ENCODE results near the gene SMARCC2. TPM values are rescaled to one million over a fixed set of nuclear protein-coding genes. Genes with fewer than 3 reads are reported as not detected.
"Not testable (repeated sequence)": the region's sequence is repeated elsewhere in the genome, so short reads cannot be mapped to it uniquely, and the experiment has no call there.

SMARCC2 gene
- total RNA-seq, 1 donor from 2014 or later = 80.0 TPM

DNA sequence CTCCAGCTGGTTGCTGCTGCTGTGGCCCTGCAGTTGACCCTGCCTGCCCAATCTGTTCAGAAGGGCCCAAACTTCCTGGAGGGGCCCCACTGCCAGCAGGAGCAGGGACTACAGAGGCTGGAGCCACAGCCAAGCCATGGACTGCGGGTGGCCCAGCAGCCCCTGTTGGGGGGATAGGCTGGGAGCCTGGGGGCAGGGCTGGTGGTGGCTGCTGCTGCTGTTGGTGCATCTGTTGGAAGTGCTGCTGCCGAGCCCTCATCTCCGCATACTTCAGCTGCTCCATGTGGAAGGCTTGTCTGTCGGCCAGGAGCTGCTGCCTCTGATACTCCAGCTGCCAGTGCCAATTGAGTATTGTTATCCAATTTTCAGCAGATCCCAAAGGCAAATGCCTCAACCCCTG lies 23.9 kb downstream of the SMARCC2 start:
- peak; percentile 82 for DNase-seq (ENCODE audit: low read depth)

DNA sequence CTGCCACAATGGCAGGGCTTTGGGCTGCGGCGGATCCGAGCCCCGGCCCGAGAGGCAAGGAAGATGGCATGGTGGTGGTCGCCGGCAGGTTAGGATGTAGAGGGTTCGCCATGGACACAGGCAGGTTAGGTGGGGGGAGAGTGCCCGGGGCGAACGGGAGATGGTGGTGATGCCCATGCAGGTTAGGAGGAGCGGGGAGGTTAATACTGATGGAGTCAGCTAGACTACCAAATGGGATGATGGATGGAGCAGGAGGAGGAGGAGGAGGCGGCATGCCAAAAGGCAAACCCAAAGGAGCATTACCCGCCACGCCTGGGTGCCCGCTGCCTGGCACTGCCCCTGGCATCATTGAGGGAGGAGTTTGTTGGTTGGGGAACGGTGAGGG lies 24.9 kb downstream of the SMARCC2 start:
- peak; percentile 18 for DNase-seq (ENCODE audit: low read depth)

DNA sequence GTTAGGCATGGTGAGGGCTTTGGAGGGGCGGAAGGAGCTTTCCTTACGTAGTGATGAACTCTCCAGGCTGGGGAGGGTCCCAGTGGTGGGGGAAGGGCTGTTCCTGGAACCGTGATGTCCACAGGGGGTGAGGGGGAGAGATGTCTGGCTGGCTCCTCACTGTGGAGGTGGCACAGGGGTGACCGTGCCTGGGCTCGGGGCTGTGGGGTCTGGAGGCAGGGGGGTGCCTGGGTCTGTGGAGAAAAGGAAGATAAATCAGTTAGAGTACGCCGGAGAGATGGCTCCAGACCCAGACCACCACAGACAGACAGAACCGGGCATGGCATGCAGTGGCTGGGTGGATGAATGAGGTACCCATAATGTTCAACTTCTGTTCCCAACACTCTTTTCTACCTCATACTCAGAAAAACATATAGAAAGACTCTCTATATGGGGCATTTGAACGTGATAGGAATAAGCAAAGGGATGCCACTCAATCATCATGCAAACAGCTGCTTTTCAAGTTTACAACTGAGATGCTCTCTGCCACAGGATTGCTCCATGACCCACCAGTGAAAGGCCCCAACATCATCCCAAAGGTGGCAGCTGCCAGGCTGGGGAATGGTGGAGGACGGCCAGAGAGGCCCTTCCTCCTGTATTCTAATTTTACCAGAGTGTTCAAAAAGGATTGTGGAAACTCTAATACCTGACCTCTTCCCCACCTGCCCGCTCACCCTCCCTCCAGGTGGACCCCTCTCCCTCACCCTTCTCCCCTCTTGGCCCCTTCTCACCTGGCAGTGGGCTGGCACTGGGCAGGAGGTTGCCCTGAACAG lies 25.5 kb downstream of the SMARCC2 start:
- peak; percentile 60 for DNase-seq (ENCODE audit: low read depth)

DNA sequence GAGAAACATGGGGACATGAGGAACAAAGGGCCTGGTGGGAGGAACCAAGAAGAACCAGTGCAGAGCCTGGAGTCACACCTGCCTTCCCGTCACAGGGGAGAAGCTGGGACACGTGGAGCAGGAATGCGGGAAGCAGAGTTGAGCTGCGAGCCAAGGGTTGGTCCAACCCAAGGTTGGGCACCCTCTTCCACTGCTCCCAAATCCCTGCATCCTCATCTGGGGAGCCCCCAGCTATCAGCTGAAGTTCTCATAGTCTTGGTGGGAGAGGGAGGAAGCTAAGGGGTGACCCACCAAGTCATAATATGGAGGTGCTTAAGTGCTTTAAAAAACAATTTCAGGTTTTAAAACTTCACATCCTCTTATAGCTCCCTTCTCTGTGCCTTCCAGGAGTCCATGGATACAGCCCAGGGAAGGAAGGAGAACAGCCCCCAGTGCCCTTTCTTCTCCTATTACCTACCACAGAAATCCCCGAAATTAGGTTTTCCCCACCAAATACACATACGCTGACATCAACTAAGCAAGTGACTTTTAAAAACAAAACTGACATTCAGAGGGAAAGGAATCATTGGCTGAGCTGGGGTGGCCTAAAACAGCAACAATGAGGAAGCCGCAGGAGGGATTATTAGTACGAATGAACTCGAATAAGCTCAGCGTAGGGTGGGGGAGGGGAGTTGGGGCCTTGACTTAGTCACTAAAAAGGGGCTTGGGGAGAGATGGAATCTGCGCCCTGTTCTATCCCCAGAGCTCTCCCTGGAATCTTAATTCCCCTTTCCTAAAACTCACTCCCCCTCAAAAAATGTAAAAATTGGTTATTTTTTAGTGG lies 26.6 kb downstream of the SMARCC2 start:
- no peak for DNase-seq (ENCODE audit: low read depth)

DNA sequence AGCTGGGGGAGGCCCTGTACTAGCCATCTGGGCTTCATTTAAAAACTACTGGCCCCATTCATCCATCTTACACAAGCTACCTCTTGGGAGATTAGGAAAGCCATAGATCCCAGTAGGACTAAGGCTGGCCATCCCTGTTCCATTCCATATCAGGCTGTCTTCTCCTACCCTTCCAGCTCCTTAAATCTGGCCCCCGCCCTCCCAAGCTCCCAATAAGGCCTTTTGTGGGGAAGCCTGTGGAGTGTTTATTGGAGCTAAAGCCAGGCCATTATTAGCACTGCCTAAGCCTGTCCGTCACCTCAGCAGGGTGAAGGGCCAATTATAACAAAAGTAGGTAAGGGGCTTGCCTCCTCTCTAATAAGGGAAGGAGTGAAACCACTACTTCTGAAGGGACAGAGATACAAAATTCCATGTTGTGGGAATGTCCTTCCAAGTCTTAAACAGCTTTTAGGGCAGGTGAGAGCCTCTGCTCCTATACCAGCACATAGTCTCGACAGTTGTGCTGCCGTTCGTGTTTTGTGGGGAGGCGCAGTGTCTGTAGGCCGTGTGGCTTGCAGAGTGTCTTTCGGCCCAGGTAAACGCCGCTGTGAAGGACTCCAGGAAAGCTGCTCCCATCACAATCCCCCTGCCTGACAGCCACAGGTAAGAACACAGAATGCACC lies 27.5 kb downstream of the SMARCC2 start:
- peak; percentile 40 for DNase-seq (ENCODE audit: low read depth)

DNA sequence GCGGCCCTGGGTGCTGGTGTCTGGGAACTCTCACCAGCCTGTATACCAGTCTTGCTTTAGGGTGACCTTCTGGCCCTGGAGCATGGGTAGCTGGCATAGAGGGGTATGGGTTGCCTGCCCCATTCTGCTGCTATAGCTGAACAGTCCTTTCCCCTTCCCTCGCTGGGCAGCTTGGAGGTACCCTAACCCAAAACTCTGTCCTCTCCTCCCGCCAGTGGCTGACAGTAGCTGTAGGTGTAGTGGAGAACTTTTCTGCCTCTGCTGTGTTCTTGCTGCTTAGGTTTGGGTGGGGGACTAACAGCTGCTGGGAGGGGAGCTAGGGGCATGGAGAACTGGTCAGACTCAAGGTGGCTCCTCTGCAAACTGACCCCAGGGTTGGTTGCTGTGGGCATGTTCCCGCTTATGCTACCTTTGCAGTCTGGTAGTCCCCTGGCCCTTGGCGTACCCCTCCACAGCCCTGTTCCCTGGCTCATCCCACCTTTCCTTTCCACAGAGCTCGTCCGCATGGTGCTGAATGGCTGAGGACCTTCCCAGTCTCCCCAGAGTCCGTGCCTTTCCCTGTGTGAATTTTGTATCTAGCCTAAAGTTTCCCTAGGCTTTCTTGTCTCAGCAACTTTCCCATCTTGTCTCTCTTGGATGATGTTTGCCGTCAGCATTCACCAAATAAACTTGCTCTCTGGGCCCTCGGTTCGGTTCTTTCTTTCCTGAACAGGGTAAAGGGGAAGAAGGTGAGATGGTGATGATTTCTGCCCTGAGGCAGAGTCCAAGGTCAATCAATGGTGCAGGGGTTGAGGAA lies 28.2 kb downstream of the SMARCC2 start:
- no peak for DNase-seq (ENCODE audit: low read depth)

DNA sequence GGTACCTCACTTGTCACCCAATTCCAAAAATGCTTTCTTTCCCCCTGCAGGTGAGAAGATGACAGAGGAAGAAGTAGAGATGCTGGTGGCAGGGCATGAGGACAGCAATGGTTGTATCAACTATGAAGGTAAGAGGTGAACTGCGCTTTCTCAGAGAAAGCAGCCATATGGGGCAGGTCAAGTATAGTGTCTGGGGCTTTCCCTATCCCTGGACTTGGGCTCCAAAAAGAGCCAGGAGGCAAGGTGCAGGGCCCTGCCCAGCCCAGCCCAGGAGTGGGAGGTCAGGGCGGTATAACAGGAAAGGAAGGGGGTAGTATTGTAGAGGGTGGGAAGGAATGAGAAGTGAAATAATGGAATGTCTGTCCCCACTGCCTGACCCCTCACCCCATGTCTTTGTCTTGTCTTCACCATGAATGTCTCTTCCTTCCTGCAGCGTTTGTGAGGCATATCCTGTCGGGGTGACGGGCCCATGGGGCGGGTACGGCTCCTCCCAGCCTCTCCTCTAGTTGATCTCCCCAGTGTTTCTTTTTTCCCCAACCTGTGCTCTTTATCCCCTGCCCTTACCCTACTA lies 29.0 kb downstream of the SMARCC2 start:
- no peak for DNase-seq (ENCODE audit: low read depth)

DNA sequence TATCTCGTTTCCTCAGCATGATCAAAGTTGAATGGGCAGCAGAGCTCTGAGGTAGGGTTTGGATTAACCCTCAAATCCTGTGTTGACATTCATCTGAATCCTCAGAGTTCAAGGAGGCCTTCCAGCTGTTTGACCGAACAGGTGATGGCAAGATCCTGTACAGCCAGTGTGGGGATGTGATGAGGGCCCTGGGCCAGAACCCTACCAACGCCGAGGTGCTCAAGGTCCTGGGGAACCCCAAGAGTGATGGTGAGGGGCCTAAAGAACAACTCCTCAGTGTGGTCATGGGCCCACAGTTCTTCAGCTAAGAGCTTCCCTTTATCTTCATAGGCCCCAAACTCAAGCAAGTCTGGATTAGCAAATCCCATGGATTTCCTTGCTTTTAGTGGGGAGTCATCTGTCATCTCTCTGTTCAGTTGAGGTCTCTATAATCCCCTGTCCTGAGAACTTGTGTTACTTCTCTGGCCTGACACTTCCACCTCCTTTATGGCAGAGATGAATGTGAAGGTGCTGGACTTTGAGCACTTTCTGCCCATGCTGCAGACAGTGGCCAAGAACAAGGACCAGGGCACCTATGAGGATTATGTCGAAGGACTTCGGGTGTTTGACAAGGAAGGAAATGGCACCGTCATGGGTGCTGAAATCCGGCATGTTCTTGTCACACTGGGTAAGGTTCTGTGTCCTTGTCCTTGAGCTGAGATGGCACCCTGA lies 29.6 kb downstream of the SMARCC2 start:
- no peak for DNase-seq (ENCODE audit: low read depth)

DNA sequence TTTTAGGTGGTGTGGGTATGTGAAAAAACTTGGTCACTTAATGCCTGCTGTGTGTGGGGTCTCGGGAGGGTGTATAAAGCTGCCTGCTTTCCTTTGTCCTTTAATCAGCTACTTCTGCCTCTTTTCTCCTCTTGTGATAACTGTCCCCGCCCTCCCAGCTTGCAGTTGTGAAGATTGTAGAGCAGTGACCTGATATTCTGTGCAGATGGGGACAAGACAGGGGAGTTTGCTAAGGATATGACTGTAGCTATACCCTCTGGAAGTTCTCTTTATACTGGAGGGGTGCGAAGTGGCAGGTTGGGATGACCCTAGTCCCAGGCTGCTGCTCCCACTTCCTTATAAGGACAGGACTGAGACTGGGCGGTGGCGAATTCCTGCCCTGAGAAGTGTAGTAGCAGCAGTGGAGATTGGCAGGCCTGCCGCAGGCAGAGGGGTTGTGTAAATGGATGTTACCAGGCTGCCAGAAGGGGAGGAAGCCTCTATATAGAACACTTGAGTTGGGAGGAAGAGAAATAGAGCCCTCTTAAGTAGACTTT lies 30.3 kb downstream of the SMARCC2 start:
- peak; percentile 91 for DNase-seq (ENCODE audit: low read depth)

DNA sequence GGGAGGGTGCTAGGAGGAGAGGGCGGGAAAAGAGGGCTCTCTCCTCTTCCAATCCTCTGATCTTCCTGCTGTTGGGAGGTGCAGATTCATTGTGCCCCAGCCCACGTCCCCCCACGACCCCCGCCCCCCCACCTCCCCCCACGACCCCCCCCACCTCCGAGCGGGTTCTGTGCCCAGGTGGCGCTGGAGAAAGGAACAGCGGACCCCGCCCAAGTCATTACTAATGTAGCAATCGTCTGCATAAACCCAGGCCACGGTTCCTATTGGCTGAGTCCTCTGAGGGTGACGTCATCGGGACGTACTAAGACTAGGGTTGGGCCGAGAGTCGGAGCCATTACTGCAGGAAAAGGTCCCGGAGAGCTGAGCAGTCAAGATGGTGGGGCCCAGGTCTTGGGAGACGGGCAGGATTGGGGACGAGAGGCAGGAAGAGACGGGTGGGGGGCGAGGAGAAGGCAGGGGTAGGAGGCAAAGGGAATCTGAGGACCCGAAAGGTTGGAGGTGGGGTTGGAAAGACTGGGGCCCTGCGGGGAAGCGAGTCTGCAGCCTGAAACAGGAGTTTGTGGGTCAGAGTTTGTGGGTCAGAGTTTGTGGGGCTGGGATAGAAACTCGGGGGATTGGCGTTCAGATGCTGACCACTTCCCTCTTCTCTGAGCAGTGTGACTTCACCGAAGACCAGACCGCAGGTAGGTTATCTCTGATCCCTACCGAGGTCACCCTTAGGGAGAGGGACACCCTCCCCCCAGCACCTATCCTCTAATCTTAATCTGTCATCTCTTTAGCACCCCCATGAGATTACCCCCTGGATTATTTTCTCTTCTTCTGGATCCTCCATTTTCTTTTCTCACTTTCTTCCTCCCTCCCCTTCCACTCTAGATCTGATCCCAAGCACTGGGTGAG lies 31.0 kb downstream of the SMARCC2 start, which contains the start of gene MYL6:
Gene MYL6, plus strand, starts transcription at position 331 of the 897 bp plus-strand sequence. Its CDS starts 43 bp downstream, at position 374.
- DNase-seq (ENCODE audit: low read depth) = peak; percentile 99

DNA sequence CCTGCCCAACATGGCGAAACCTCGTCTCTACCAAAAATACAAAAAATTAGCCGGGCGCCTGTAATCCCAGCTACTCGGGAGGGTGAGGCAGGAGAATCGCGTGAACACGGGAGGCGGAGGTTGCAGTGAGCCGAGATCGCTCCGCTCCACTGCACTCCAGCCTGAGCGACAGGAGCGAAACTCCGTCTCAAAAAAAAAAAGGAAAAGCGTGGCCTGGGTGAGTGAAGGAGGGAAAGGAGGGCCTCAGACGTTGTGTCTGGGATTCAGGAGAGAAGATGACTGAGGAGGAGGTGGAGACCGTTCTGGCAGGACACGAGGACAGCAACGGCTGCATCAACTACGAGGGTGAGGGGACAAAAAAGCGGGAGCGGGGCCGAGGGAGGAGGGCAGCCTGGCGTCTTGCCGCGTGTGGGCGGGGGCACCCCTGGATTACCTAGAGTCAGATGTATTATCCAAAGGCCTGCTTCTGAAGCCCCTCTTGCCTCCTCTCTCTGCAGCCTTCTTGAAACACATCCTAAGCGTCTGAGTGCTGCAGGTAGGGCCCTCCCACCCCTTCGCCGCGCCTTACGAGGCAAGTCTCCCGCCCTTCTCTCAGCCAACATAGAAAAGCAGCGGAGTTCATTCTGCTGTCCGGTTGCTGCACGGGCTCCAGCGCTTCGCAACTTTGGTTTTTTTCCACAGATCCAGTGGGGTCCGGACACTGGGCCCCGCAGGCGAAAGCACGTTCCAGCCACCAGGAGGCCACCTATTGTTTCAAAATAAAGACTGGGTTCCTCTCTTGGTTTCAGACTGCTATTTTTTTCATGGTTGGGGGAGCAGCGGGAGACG lies 31.9 kb downstream of the SMARCC2 start:
- DNase-seq (ENCODE audit: low read depth) = peak; percentile 90

DNA sequence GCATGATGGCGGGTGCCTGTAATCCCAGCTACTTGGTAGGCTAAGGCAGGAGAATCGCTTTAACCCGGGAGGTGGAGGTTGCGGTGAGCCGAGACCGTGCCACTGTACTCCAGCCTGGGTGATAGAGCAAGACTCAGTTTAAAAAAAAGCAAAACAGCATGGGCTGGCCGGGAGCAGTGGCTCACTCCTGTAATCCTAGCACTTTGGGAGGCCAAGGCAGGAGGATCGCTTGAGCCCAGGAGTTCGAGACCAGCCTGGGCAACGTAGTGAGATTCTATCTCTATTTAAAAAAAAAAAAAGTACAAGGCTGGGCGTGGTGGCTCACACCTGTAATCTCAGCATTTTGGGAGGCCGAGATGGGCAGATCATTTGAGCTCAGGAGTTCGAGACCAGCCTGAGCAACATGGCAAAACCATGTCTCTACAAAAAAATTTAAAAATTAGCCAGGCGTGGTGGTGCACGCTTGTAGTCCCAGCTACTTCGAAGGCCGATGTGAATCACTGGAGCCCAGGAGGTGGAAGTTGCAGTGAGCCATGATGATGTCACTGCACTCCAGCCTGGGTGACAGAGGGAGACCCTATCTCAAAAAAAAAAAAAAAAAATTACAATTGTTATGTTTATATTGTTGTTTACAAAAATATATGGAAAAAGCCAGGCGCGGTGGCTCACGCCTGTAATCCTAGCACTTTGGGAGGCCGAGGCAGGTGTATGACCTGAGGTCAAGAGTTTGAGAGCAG lies 32.7 kb downstream of the SMARCC2 start:
- not testable (repeated sequence) for DNase-seq (ENCODE audit: low read depth)

DNA sequence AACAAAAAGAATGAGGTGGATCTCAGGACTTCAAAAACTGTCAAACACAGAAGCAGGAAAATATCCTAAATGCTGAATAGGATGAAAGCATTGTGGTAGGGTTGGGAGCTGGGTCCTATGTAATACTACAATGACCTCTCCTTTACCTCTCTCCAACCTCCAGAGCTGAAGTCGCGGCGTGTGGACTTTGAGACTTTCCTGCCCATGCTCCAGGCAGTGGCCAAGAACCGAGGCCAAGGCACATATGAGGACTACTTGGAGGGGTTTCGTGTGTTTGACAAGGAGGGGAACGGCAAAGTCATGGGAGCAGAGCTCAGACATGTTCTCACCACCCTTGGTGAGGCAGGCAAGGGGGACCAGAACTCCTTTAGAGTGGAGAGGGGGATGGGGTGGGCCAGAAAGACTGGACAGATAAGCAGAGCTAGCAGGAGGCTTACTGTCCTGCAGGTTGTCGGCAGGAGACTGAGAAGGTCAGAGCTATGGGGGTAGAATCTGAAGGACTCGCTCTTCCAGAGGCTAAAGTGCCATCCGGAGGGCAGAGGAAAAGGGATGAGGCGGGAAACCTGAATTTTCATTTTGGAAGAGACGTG lies 33.9 kb downstream of the SMARCC2 start:
- DNase-seq (ENCODE audit: low read depth) = peak; percentile 15

DNA sequence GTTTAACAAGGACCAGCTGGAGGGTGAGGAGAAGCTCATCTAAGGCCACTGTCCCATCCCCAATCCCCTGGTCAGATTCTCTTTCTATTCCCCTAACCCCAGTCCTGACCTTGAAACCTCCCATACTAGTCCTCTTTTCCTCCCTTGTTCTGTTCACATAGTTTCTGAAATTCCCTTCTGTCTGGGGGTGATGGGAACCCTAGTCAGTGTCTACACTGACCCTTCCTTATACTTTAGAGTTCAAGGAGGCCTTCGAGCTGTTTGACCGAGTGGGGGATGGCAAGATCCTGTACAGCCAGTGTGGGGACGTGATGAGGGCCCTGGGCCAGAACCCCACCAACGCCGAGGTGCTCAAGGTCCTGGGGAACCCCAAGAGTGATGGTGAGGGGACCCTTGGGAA lies 34.5 kb downstream of the SMARCC2 start:
- no peak for DNase-seq (ENCODE audit: low read depth)

DNA sequence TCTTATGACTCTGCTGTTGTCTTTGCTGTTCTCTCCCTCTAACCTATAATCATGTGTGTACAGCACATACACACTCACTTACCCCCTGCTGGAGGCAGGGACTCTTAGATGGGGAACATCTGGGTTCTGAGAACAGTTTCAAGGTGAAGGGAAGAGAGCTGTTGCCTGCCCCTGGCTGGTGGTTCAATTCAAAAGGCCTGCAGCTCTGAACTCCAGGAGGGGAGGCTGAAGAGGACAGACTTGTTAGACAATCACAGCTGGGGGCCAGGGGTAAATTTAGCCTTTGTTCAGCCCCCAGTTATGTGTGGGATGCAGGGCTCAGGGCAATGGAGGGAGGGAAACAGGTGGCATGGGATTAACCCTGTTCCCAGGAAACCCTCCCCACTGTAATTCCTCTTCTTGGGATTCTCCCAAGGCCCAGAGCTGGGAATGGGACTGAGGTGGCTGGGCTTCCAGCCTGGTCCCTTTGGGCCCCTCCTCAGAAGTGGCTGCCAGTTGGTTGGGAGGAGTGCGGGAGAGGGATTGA lies 35.0 kb downstream of the SMARCC2 start:
- DNase-seq (ENCODE audit: low read depth) = peak; percentile 97

DNA sequence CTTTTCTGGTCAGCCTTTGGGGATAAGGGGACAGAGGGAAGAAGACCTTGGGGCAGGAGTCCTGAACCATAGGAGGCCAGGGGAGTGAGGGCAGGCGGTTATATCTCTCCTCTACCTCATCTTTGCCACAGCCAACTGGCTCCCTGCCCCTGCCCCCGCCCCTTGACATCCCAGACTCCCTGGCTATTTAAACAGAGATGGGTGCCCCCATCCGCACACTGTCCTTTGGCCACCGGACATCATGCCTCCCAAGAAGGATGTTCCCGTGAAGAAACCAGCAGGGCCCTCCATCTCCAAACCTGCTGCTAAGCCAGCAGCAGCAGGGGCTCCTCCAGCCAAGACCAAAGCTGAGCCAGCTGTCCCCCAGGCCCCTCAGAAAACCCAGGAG lies 35.6 kb downstream of the SMARCC2 start:
- peak; percentile 86 for DNase-seq (ENCODE audit: low read depth)

Data from myocyte (in vitro differentiated cells).